Measurements from ENCODE around the gene LYL1. TPM values are rescaled to one million over a fixed set of nuclear protein-coding genes. Genes with fewer than 3 reads are reported as not detected.

Gene LYL1
- total RNA-seq, 2 experiments from 2014 or later: 66.8 to 72.5 TPM

- intact Hi-C loops (cut with micrococcal nuclease; ENCODE audit: unreplicated experiment): loop anchor here (5.0 kb wide), 1 partner anchor 59 kb away; no protein-coding TSS in a partner anchor
- no peaks in the 10 kb centered on the region for H3K9me3 ChIP-seq (ENCODE audit: low read length)
- ChIA-PET POLR2A (interaction anchor here (0.7 kb wide), 1 partner anchor 33 kb away, joined by 3 read pairs; no protein-coding TSS in a partner anchor), CTCF (ENCODE audit: unreplicated experiment) (interaction anchor here (0.5 kb wide), 1 partner anchor 9 kb away, joined by 11 read pairs; no protein-coding TSS in a partner anchor)
- H4K20me1 ChIP-seq (ENCODE audit: insufficient read depth, low read length): no peaks in the 10 kb centered on the region
- H3K27ac ChIP-seq (ENCODE audit: low read depth, low read length, poor library complexity, severe bottlenecking): no peak overlapping the region
- no TSS peak for BruUV-seq (replicated peaks)
- TF ChIP-seq EZH2phosphoT487 (IDR thresholded peaks at IDR 0.05; ENCODE audit: borderline replicate concordance, low read depth, low read length) (no peak), CTCF (conservative IDR thresholded peaks at IDR 0.05; ENCODE audit: low read length) (no peak)
- no peaks in the 10 kb centered on the region for H3K79me2 ChIP-seq (ENCODE audit: insufficient read depth, low read depth, low read length)
- H3K36me3 ChIP-seq (ENCODE audit: insufficient read depth, low read length): no peaks in the 10 kb centered on the region
- peaks cover 29% of the 10 kb centered on the region for H3K4me1 ChIP-seq (ENCODE audit: insufficient read depth, low read length, poor library complexity, severe bottlenecking)
- H3K4me3 ChIP-seq (ENCODE audit: low read depth, low read length, poor library complexity, severe bottlenecking): no peak overlapping the region
- no peak overlapping the region for H2AFZ ChIP-seq (ENCODE audit: low read length)
- no peak for DNase-seq (ENCODE audit: low spot score)
- no peak overlapping the region for H3K4me2 ChIP-seq (ENCODE audit: low read length)
- H3K9me2 ChIP-seq (ENCODE audit: insufficient read depth, low read length): no peaks in the 10 kb centered on the region
These were observed 11.1 kb downstream of the LYL1 start for GRCh38 chr19:13091400-13092157.

GRCh38 chr19:13090511-13091231, 12.0 kb downstream of the LYL1 start:
- H3K9me2 ChIP-seq (ENCODE audit: insufficient read depth, low read length): no peaks in the 10 kb centered on the region
- H3K79me2 ChIP-seq (ENCODE audit: insufficient read depth, low read depth, low read length): no peaks in the 10 kb centered on the region
- POLR2A ChIA-PET: no interaction called here
- no peak overlapping the region for H3K27ac ChIP-seq (ENCODE audit: low read depth, low read length, poor library complexity, severe bottlenecking)
- H2AFZ ChIP-seq (ENCODE audit: low read length): no peak overlapping the region
- no peak overlapping the region for H3K4me3 ChIP-seq (ENCODE audit: low read depth, low read length, poor library complexity, severe bottlenecking)
- CTCF ChIA-PET (ENCODE audit: unreplicated experiment): interaction anchor here (0.5 kb wide), 1 partner anchor 10 kb away, joined by 11 read pairs; no protein-coding TSS in a partner anchor
- intact Hi-C loops (cut with micrococcal nuclease; ENCODE audit: unreplicated experiment): loop anchor here (5.0 kb wide), 1 partner anchor 58 kb away; no protein-coding TSS in a partner anchor
- H4K20me1 ChIP-seq (ENCODE audit: insufficient read depth, low read length): no peaks in the 10 kb centered on the region
- BruUV-seq (replicated peaks): no TSS peak
- no peak for TF ChIP-seq CTCF (conservative IDR thresholded peaks at IDR 0.05; ENCODE audit: low read length)
- TF ChIP-seq EZH2phosphoT487 (IDR thresholded peaks at IDR 0.05; ENCODE audit: borderline replicate concordance, low read depth, low read length): no peak
- no peaks in the 10 kb centered on the region for H3K36me3 ChIP-seq (ENCODE audit: insufficient read depth, low read length)
- DNase-seq (ENCODE audit: low spot score): no peak
- no peaks in the 10 kb centered on the region for H3K9me3 ChIP-seq (ENCODE audit: low read length)
- H3K4me1 ChIP-seq (ENCODE audit: insufficient read depth, low read length, poor library complexity, severe bottlenecking): peaks cover 20% of the 10 kb centered on the region
- no peak overlapping the region for H3K4me2 ChIP-seq (ENCODE audit: low read length)
